ENCODE data around the gene HOXC11. TPM values are rescaled to one million over a fixed set of nuclear protein-coding genes. Genes with fewer than 3 reads are reported as not detected.
A peak's percentile ranks its signal among the peaks of the same experiment; 100 is the strongest.

Gene HOXC11
- total and polyA plus RNA-seq, 2 donors = 1.3 to 1.5 TPM

DNA sequence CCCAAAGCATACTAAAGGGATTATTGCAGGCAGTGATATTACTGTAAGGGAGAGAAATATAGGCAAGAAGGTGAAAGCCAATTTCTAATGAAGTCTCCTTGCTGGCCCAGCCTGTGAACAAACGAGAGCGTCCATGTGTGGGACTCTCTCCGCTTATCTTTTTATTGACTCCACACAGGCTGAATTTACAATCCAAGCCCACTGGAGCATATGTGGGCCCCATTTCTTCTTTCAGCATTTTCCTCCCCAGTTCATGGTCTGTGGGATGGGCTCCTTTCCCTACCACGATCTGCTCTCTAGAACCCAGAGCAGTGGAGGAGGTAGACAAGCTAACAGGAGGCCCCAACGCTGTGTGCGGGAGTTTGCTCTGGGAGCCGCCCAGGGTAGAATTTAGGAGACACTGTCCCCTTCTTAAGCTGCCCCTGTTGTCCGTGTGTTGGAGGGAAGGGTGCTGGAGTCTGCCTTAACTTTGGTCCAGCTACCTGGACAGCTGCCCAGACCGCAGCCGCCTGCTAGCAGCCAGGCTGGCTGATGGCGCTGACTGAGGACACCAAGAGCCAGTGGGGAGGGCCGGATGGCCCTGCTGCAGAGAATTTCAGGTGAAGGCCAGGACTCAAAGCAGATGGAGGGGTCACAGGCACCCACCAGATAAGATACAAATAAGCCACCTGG, 3.2 kb upstream of the HOXC11 start:
- Histone ChIP-seq H3K4me3 (ENCODE audit: low read depth, low read length) (no peak overlapping the region), H3K36me3 (ENCODE audit: insufficient read depth) (no peaks in the 10 kb centered on the region), H3K27ac (ENCODE audit: low read depth) (no peak overlapping the region), H3K4me1 (ENCODE audit: insufficient read depth) (peaks cover 1% of the 10 kb centered on the region)
- 51% methylated on average over 12 of the region's 12 CpGs for WGBS
- no peak for DNase-seq (ENCODE audit: extremely low spot score)

DNA sequence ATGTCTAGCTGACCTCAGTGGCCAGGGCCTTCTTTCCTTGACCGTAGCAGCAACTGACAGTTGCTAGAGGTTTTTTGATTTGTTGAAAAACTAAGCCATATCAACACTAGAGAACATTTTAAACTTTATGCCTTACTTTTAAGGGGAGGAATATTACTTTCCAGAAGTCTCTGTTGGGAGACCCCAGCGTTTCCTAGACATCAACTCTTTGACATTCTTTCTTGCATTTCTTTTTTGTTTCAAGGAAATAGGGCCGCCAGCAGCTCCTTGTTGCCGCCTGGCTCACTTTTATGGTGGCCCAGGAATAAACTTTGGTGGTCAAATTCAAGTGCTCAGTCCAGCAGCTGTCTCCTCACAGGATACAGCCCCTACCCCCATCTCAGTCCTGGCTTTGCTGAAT, 2.5 kb upstream of the HOXC11 start:
- 81% methylated on average over 4 of the region's 4 CpGs for WGBS

GRCh38 chr12:53971129-53971528, 1.8 kb upstream of the HOXC11 start:
- WGBS = 94% methylated on average over 3 of the region's 3 CpGs
- Histone ChIP-seq H3K4me3 (ENCODE audit: low read depth, low read length) (no peak overlapping the region), H3K4me1 (ENCODE audit: insufficient read depth) (peaks cover 3% of the 10 kb centered on the region), H3K36me3 (ENCODE audit: insufficient read depth) (no peaks in the 10 kb centered on the region), H3K27ac (ENCODE audit: low read depth) (no peak overlapping the region)
- no peak for DNase-seq (ENCODE audit: extremely low spot score)

More for the DNA sequence above, 2.5 kb upstream of the HOXC11 start:
- DNase-seq (ENCODE audit: extremely low spot score) = no peak
- Histone ChIP-seq H3K36me3 (ENCODE audit: insufficient read depth) (no peaks in the 10 kb centered on the region), H3K27ac (ENCODE audit: low read depth) (no peak overlapping the region), H3K4me1 (ENCODE audit: insufficient read depth) (peaks cover 3% of the 10 kb centered on the region), H3K4me3 (ENCODE audit: low read depth, low read length) (no peak overlapping the region)

DNA sequence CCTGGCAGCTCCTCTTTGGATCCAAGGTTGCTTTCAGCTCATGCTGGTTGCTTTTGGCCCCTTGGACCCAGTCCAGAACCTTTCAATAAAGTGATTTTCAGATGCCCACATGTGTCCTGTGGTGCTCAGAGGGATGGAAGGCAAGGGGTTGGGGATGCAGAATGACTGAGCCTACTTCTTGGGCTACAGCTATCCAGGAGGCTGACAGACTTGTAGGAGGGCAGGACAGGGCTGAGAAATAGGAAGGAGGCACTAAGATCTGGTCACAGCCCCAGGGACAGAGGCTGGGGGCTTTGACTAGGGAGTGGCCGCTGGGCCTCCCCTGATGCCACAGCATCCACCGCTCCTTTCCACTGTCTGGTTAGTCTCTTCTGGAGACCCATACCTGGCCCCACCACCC, 1.2 kb upstream of the HOXC11 start:
- no peak for DNase-seq (ENCODE audit: extremely low spot score)
- Histone ChIP-seq H3K4me3 (ENCODE audit: low read depth, low read length) (no peak overlapping the region), H3K4me1 (ENCODE audit: insufficient read depth) (peaks cover 3% of the 10 kb centered on the region), H3K27ac (ENCODE audit: low read depth) (no peak overlapping the region), H3K36me3 (ENCODE audit: insufficient read depth) (no peaks in the 10 kb centered on the region)
- WGBS = 96% methylated on average over 2 of the region's 2 CpGs

DNA sequence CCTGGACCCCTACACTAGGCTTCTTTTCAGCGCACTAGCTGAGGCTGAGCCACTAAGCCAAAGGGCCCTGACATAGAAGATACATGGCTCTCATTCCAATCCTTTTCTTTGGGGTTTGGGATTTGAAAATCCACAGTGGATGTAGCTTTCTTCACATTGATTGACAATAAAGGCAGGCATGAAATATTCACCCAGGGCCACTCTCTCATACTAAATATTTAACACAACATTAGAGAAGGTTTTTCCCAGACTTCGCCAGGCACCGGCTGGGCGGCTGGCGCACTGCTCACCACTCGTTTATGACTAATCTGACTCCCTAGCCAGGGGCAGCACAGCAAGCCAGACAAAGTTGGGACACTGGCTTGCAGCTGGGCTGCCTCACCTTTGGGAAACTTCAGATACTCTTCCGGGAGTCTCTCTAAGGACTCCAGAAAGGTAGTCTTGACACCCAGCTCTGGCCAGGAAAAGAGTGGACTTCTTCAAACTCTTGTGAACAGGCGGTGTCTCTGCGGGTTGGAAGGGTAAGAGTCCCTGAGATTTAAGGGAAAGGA, 699 bp upstream of the HOXC11 start:
- 70% methylated on average over 9 of the region's 9 CpGs for WGBS

DNA sequence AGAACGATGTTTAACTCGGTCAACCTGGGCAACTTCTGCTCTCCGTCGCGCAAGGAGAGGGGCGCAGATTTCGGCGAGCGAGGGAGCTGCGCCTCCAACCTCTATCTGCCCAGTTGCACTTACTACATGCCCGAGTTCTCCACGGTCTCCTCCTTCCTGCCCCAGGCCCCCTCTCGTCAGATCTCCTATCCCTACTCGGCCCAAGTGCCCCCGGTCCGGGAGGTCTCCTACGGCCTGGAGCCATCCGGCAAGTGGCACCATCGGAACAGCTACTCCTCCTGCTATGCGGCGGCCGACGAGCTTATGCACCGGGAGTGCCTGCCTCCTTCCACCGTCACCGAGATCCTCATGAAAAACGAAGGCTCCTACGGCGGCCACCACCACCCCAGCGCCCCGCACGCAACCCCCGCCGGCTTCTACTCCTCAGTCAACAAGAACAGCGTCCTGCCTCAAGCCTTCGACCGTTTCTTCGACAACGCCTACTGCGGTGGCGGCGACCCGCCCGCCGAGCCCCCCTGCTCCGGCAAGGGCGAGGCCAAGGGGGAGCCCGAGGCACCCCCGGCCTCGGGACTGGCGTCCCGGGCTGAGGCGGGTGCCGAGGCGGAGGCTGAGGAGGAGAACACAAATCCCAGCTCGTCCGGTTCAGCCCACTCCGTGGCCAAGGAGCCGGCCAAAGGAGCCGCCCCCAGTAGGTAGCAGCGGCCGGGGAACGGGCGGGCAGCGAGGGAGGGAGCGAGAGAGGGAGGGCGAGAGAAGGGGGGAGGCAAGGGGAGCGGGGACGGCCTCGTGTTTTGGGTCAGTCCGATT, 513 bp downstream of the HOXC11 start:
- Histone ChIP-seq H3K27ac (ENCODE audit: low read depth) (no peak overlapping the region), H3K4me3 (ENCODE audit: low read depth, low read length) (peak overlapping the region; percentile 42)
- WGBS = 2% methylated on average over 71 of the region's 71 CpGs

More for the DNA sequence above, 699 bp upstream of the HOXC11 start:
- H3K36me3 ChIP-seq (ENCODE audit: insufficient read depth) = no peaks in the 10 kb centered on the region
- H3K4me3 ChIP-seq (ENCODE audit: low read depth, low read length) = no peak overlapping the region
- DNase-seq (ENCODE audit: extremely low spot score) = no peak
- H3K4me1 ChIP-seq (ENCODE audit: insufficient read depth) = peaks cover 3% of the 10 kb centered on the region
- no peak overlapping the region for H3K27ac ChIP-seq (ENCODE audit: low read depth)

DNA sequence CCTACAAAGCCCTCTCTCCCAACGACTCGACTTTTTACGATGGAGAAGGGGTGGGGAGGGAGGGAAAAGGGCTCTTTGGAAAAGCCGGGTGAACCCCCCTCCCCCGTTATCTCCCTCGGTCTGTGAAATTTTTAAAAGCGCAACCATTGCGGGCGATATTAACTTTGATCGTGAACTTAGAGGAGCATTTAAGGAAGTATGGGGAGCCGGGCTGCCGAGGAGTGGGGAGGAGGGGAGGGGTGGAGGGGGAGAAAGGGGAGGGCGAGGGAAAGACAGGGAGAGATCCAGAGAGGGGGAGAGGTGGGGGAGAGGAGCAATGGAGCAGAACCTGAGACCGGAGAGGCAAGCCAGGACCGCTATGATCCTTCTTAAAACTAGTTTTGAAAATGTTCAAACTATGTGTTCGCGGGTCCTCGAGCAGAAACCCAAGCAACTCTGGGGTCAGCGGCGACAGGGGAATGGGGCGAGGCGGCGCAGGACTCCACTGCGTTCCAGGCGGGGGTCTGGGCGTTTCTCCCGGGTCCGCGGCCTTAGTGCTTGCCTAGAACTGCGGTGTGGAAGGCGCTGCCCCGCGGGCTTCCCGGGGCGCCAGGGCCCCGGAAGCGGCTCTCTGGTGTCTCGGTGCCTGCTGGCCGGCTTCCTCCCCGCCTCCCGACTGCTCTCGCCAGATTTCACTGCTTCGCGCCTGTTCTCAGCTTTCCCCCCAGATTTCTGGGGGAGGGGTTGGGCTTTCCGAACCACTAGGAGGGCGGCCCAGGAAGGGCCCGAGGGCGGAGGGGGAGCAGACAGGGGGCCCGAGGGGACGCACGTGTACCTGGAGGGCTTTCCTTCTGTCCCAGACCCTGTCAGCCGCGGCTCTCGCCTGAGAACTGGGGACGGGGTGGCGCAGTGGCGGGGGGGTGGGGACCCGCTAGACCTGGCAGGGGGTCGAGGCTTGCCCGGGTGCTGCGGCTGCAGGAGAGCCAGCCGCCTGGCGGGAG, 1.4 kb downstream of the HOXC11 start, which contains the start of gene HOTAIR:
HOTAIR (minus strand) TSS at position 871 of the 980 bp plus-strand sequence.
- no peak within 1 kb of the TSS for H3K27ac ChIP-seq (ENCODE audit: low read depth)
- no peak for DNase-seq (ENCODE audit: extremely low spot score)
- peaks cover 3% of the 10 kb centered on the region for H3K4me1 ChIP-seq (ENCODE audit: insufficient read depth)
- H3K36me3 ChIP-seq (ENCODE audit: insufficient read depth) = no peaks in the 10 kb centered on the region
- WGBS = 2% methylated on average over 63 of the region's 63 CpGs
- peak within 1 kb of the TSS; percentile 42 for H3K4me3 ChIP-seq (ENCODE audit: low read depth, low read length)

More for the DNA sequence above, 513 bp downstream of the HOXC11 start:
- H3K4me1 ChIP-seq (ENCODE audit: insufficient read depth) = peaks cover 3% of the 10 kb centered on the region
- no peak for DNase-seq (ENCODE audit: extremely low spot score)
- H3K36me3 ChIP-seq (ENCODE audit: insufficient read depth) = no peaks in the 10 kb centered on the region

GRCh38 chr12:53975064-53975471, 2.1 kb downstream of the HOXC11 start:
- Histone ChIP-seq H3K4me3 (ENCODE audit: low read depth, low read length) (peak overlapping the region; percentile 42), H3K27ac (ENCODE audit: low read depth) (no peak overlapping the region), H3K36me3 (ENCODE audit: insufficient read depth) (no peaks in the 10 kb centered on the region), H3K4me1 (ENCODE audit: insufficient read depth) (peaks cover 3% of the 10 kb centered on the region)
- no peak for DNase-seq (ENCODE audit: extremely low spot score)
- 6% methylated on average over 25 of the region's 25 CpGs for WGBS

DNA sequence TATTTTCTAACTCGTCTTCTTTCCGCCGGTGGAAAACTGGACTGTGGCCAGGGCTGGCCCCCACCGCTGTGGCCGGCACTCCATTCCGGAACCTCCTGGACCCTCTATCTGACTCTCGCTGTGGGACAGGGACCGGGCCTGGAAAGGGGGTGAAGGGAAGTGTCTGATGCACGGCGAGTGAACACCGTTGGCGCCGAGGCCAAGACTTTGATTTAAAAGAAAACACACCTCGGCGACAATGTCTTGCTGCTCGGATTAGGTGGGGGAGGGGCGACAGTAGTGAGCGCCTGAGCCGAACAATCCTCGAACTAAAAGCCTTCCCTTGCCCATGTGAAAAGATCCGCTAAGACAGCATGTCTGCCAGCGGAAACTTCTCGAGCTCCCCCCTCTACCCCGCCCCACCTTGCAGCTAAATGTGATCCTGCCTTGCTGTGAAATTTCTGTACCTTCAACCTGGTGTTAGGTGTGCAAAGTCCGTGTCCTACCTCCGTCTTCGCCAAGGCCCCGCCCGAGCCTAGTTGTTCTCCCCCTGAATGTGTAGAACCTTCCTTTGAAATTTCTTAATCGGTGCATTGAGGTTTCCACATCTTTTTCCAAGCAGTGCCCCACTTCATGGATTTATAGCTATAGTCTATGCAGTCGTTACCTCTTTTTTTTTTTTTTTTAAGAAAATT, 2.7 kb downstream of the HOXC11 start:
- Histone ChIP-seq H3K36me3 (ENCODE audit: insufficient read depth) (no peaks in the 10 kb centered on the region), H3K4me3 (ENCODE audit: low read depth, low read length) (peak overlapping the region; percentile 42)
- 48% methylated on average over 31 of the region's 31 CpGs for WGBS

GRCh38 chr12:53976172-53976822, 3.4 kb downstream of the HOXC11 start:
- Histone ChIP-seq H3K27ac (ENCODE audit: low read depth) (no peak overlapping the region), H3K4me1 (ENCODE audit: insufficient read depth) (peaks cover 3% of the 10 kb centered on the region), H3K4me3 (ENCODE audit: low read depth, low read length) (no peak overlapping the region), H3K36me3 (ENCODE audit: insufficient read depth) (no peaks in the 10 kb centered on the region)
- WGBS = 46% methylated on average over 21 of the region's 21 CpGs
- no peak for DNase-seq (ENCODE audit: extremely low spot score)

More for the DNA sequence above, 2.7 kb downstream of the HOXC11 start:
- no peak overlapping the region for H3K27ac ChIP-seq (ENCODE audit: low read depth)
- H3K4me1 ChIP-seq (ENCODE audit: insufficient read depth) = peaks cover 3% of the 10 kb centered on the region
- DNase-seq (ENCODE audit: extremely low spot score) = no peak

GRCh38 chr12:53976823-53977595, 4.1 kb downstream of the HOXC11 start:
- Histone ChIP-seq H3K36me3 (ENCODE audit: insufficient read depth) (no peaks in the 10 kb centered on the region), H3K4me1 (ENCODE audit: insufficient read depth) (peaks cover 3% of the 10 kb centered on the region), H3K4me3 (ENCODE audit: low read depth, low read length) (no peak overlapping the region), H3K27ac (ENCODE audit: low read depth) (no peak overlapping the region)
- DNase-seq (ENCODE audit: extremely low spot score) = no peak
- WGBS = 55% methylated on average over 9 of the region's 9 CpGs

Data from urinary bladder (tissue), 4 donors.